B cell (primary cell): ENCODE measurements around the gene FTH1. TPM values are rescaled to one million over a fixed set of nuclear protein-coding genes. Genes with fewer than 3 reads are reported as not detected.

Experiments
- ATAC-seq: fragments of 200-7000 bp; cut with Tn5 transposase; one replicate; pipeline ENCODE4 v1.10.0; 2021; ENCODE audit warnings: low read depth, mild to moderate bottlenecking, moderate number of reproducible peaks, moderate library complexity
- CTCF ChIA-PET: fragments of 350-600 bp; sonication (Branson Sonifier 250); formaldehyde crosslinking; loops from one replicate; lab custom pipeline; 2021; ENCODE audit warnings: antibody characterized with exemption, inconsistent platforms; lab: Charles Lee
- POLR2A ChIA-PET: fragments of 350-600 bp; sonication (Branson Sonifier 250); formaldehyde crosslinking; loops from one replicate; lab custom pipeline; 2021; ENCODE audit warnings: antibody characterized with exemption; lab: Charles Lee
- DNase-seq: peaks from one replicate; pipeline ENCODE4 v3.0.0; 2013
- H2AFZ ChIP-seq: 2 replicates; pipeline ENCODE4 v1.6.1; 2012; ENCODE audit warnings: mild to moderate bottlenecking, low read depth, low read length; ENCODE audit not compliant: insufficient read depth, poor library complexity, severe bottlenecking
- H3K27ac ChIP-seq, 2 donors: 1 replicate in 1 of 2; 2 replicates in 1 of 2; pipeline ENCODE4 v1.5.1; 2012 to 2013; ENCODE audit warnings: low read length in 2 of 2, mild to moderate bottlenecking in 2 of 2, moderate library complexity in 1 of 2
- H3K27me3 ChIP-seq, 4 experiments: fragments of 200-600 bp in 1 of 4; sonication (generic) in 1 of 4; replicated peaks in 1 of 4; 1 replicate in 2 of 4; 2 replicates in 2 of 4; pipeline versions ENCODE4 v1.6.1 to v1.7.0; 2013 to 2016; ENCODE audit warnings: low read length in 3 of 4, mild to moderate bottlenecking in 2 of 4, mixed read lengths in 1 of 4, moderate library complexity in 1 of 4; ENCODE audit not compliant: insufficient read depth in 4 of 4, control insufficient read depth in 3 of 4; ENCODE audit errors: control extremely low read depth in 1 of 4
- H3K36me3 ChIP-seq, 2 experiments: replicated peaks in 1 of 2; 1 replicate in 1 of 2; 2 replicates in 1 of 2; pipeline versions ENCODE4 v1.6.1 to v1.7.1; 2013; ENCODE audit warnings: low read length in 1 of 2; ENCODE audit not compliant: insufficient read depth in 2 of 2, control insufficient read depth in 1 of 2; ENCODE audit errors: control extremely low read depth in 1 of 2, extremely low read depth in 1 of 2
- H3K4me1 ChIP-seq, 2 donors: fragments of 200-600 bp in 1 of 2; sonication (generic) in 1 of 2; 1 replicate in 1 of 2; 2 replicates in 1 of 2; pipeline versions ENCODE4 v1.5.1 to v1.6.1; 2013 to 2017; ENCODE audit warnings: low read length in 2 of 2; ENCODE audit not compliant: control insufficient read depth in 2 of 2, insufficient read depth in 2 of 2
- H3K4me2 ChIP-seq: replicated peaks from 2 replicates; pipeline ENCODE3; 2012; ENCODE audit warnings: mild to moderate bottlenecking, low read depth, low read length; ENCODE audit not compliant: poor library complexity, severe bottlenecking
- H3K4me3 ChIP-seq, 5 experiments: fragments of 200-600 bp in 1 of 5; sonication (generic) in 1 of 5; 1 replicate in 3 of 5; 2 replicates in 2 of 5; pipeline versions ENCODE4 v1.5.1 to v1.7.0; 2011 to 2016; ENCODE audit warnings: low read length in 4 of 5, mild to moderate bottlenecking in 4 of 5, low read depth in 2 of 5, control low read depth in 1 of 5, moderate library complexity in 1 of 5; ENCODE audit not compliant: insufficient read depth in 1 of 5; ENCODE audit errors: control extremely low read depth in 1 of 5, extremely low read depth in 1 of 5
- H3K79me2 ChIP-seq: fragments of 200-600 bp; sonication (generic); one replicate; pipeline ENCODE4 v1.6.0; 2016; ENCODE audit warnings: low read length; ENCODE audit not compliant: control insufficient read depth, insufficient read depth
- H3K9ac ChIP-seq: fragments of 200-600 bp; sonication (generic); 2 replicates; pipeline ENCODE4 v1.6.1; 2017; ENCODE audit warnings: mild to moderate bottlenecking, low read length, moderate library complexity
- H3K9me3 ChIP-seq, 3 donors: one replicate each; pipeline versions ENCODE4 v1.6.1 to v1.7.1; 2013; ENCODE audit warnings: low read length in 2 of 3; ENCODE audit not compliant: control insufficient read depth in 2 of 3, insufficient read depth in 1 of 3; ENCODE audit errors: control extremely low read depth in 1 of 3
- H4K20me1 ChIP-seq: 2 replicates; pipeline ENCODE4 v1.6.0; 2012; ENCODE audit warnings: mild to moderate bottlenecking, low read length; ENCODE audit not compliant: insufficient read depth, control insufficient read depth, poor library complexity, severe bottlenecking
- H3K27ac Mint-ChIP-seq: one replicate; pipeline ENCODE4 v1.8.0; 2021; ENCODE audit warnings: mixed read lengths
- H3K27me3 Mint-ChIP-seq: one replicate; pipeline ENCODE4 v1.8.0; 2021; ENCODE audit warnings: mixed read lengths
- H3K4me1 Mint-ChIP-seq: one replicate; pipeline ENCODE4 v1.8.0; 2021; ENCODE audit warnings: mixed read lengths
- H3K4me3 Mint-ChIP-seq: one replicate; pipeline ENCODE4 v1.8.0; 2021; ENCODE audit warnings: mixed read lengths
- H3K9me3 Mint-ChIP-seq: one replicate; pipeline ENCODE4 v1.8.0; 2022; ENCODE audit warnings: mixed read lengths; ENCODE audit not compliant: insufficient read depth
- CTCF ChIP-seq: fragments of 200-600 bp; IDR thresholded peaks from one replicate; pipeline ENCODE4 v1.8.0; 2022; ENCODE audit warnings: antibody characterized with exemption, mild to moderate bottlenecking
- EZH2 ChIP-seq: IDR thresholded peaks from 2 replicates; pipeline ENCODE4 v1.6.1; 2012; ENCODE audit warnings: borderline replicate concordance, low read depth, mild to moderate bottlenecking, moderate library complexity, low read length; ENCODE audit not compliant: insufficient read depth, poor library complexity, severe bottlenecking
- WGBS: methylation state at CpG from one replicate; pipeline ENCODE4 v1.1.5; 2013; ENCODE audit warnings: missing lambda C conversion rate; ENCODE audit not compliant: insufficient coverage; 5-methylcytosine and 5-hydroxymethylcytosine counted together
- intact Hi-C: fragments of 100-400 bp; cut with micrococcal nuclease; formaldehyde crosslinking; loops from one replicate; pipeline ENCODE4 v1.10.0; 2022
- polyA plus RNA-seq: library from polyadenylated mRNA; depleted of rRNA; stranded (reverse); fragments of >200 nt; gene quantifications from 2 replicates; pipeline ENCODE4 v1.2.3, GENCODE V29; 2012
- total RNA-seq, 2 donors: library from RNA; stranded (reverse); fragments of 120-200 nt in 1 of 2; gene quantifications; 1 replicate in 1 of 2; 2 replicates in 1 of 2; pipeline versions ENCODE4 v1.2.3 to v1.2.4, GENCODE V29; 2013 to 2022

The FTH1 gene
- total and polyA plus RNA-seq, 2 donors (not counting 1 experiment from before 2014, with no cell fraction given) = 1,136 to 1,314 TPM

- no peak for TF ChIP-seq EZH2
- no peak for TF ChIP-seq CTCF
- Histone ChIP-seq H3K27ac (no peak overlapping the region), H3K9ac (no peak overlapping the region), H2AFZ (no peak overlapping the region), H3K27me3 (peaks cover 0 to 28% (median 13%) of the 10 kb centered on the region in 4 experiments), H4K20me1 (no peaks in the 10 kb centered on the region), H3K9me3 (peaks cover 0 to 7% (median 0%) of the 10 kb centered on the region in 3 donors), H3K79me2 (no peaks in the 10 kb centered on the region), H3K4me2 (no peak overlapping the region), H3K4me1 (peaks cover 4 to 7% of the 10 kb centered on the region in 2 donors), H3K4me3 (no peak overlapping the region), H3K36me3 (no peaks in the 10 kb centered on the region)
- intact Hi-C loops = no loop called here
- Mint-ChIP-seq H3K4me3 (no peak overlapping the region), H3K27ac (no peak overlapping the region), H3K9me3 (no peaks in the 10 kb centered on the region), H3K27me3 (peaks cover 45% of the 10 kb centered on the region), H3K4me1 (peaks cover 14% of the 10 kb centered on the region)
- ChIA-PET POLR2A (no interaction called here), CTCF (interaction anchor here (0.7 kb wide), 1 partner anchor 179 kb away, joined by 3 read pairs; no protein-coding TSS in a partner anchor)
- ATAC-seq (no peak), DNase-seq (peak; percentile 6)
- no CpG with 5 or more reads among the region's 6 CpGs for WGBS
Measured at GRCh38 chr11:61922539-61922938, 44.9 kb downstream of the FTH1 start.

GRCh38 chr11:61921446-61921845, 46.0 kb downstream of the FTH1 start:
- Mint-ChIP-seq H3K27me3 (peaks cover 45% of the 10 kb centered on the region), H3K4me1 (peaks cover 17% of the 10 kb centered on the region), H3K4me3 (no peak overlapping the region), H3K27ac (no peak overlapping the region), H3K9me3 (no peaks in the 10 kb centered on the region)
- TF ChIP-seq EZH2 = no peak
- no peak overlapping the region for H2AFZ ChIP-seq
- POLR2A ChIA-PET = no interaction called here
- H3K9ac ChIP-seq = no peak overlapping the region
- DNase-seq = no peak
- H3K27me3 ChIP-seq = peaks cover 0 to 34% (median 17%) of the 10 kb centered on the region in 4 experiments
- H3K79me2 ChIP-seq = no peaks in the 10 kb centered on the region
- no peak overlapping the region for H3K27ac ChIP-seq
- intact Hi-C loops = no loop called here
- no peak overlapping the region for H3K4me2 ChIP-seq
- H3K9me3 ChIP-seq = peaks cover 0 to 7% (median 0%) of the 10 kb centered on the region in 3 donors
- H4K20me1 ChIP-seq = no peaks in the 10 kb centered on the region
- WGBS = 51% methylated on average over 2 of the region's 3 CpGs
- no peak for ATAC-seq
- H3K36me3 ChIP-seq = no peaks in the 10 kb centered on the region
- no peak overlapping the region for H3K4me3 ChIP-seq
- CTCF ChIA-PET = no interaction called here
- H3K4me1 ChIP-seq = peaks cover 8 to 11% of the 10 kb centered on the region in 2 donors
